IPS DF 6.9 (cell line): Measurements from ENCODE around the gene AK8.

Experiments
- DNase-seq: peaks from one replicate; pipeline ENCODE4 v3.0.0-alpha.2; 2013; ENCODE audit warnings: low read depth, low spot score
- H3K27ac ChIP-seq: one replicate; pipeline ENCODE4 v1.5.1; 2013; ENCODE audit warnings: low read length, control low read depth
- H3K27me3 ChIP-seq: 2 replicates; pipeline ENCODE4 v1.6.1; 2013; ENCODE audit warnings: mild to moderate bottlenecking, low read length; ENCODE audit not compliant: control insufficient read depth, insufficient read depth
- H3K36me3 ChIP-seq: 2 replicates; pipeline ENCODE4 v1.6.1; 2013; ENCODE audit warnings: low read length; ENCODE audit not compliant: control insufficient read depth, insufficient read depth
- H3K4me1 ChIP-seq: 2 replicates; pipeline ENCODE4 v1.6.1; 2013; ENCODE audit warnings: low read length; ENCODE audit not compliant: control insufficient read depth, insufficient read depth
- H3K4me3 ChIP-seq: 2 replicates; pipeline ENCODE4 v1.5.1; 2013; ENCODE audit warnings: mild to moderate bottlenecking, low read length
- H3K9me3 ChIP-seq: 2 replicates; pipeline ENCODE4 v1.6.1; 2013; ENCODE audit warnings: low read length, inconsistent platforms; ENCODE audit not compliant: control insufficient read depth, insufficient read depth
- WGBS: extraction: QIAGEN DNeasy Blood & Tissue Kit; methylation state at CpG from one replicate; pipeline ENCODE4 v1.1.7; 2013; ENCODE audit warnings: mixed read lengths, missing lambda C conversion rate; ENCODE audit not compliant: insufficient read length, insufficient coverage; 5-methylcytosine and 5-hydroxymethylcytosine counted together

The AK8 gene

DNA sequence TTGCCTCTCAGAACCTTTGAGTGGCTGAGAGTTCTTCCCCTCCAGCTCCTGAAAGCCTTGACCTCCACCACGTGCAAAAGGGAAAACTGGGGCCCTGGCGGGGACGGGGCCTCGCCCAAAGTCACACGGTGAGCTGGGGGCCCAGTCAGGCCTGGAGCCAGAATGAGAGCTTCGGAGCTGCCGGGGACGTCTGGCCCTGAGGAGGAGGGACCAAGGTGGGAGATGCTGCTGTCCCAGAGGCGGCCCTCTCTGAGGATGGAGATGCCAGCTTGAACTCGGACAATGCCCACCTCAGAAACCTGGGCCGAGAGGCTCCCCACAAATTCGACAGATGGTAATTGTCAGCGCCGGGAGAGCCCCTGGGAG lies 643 bp downstream of the AK8 start:
- peak overlapping the region; percentile 73; the same call in 1 of the 2 replicates for H3K4me3 ChIP-seq
- no peaks in the 10 kb centered on the region; the same call in 1 of the 2 replicates for H3K27me3 ChIP-seq
- WGBS = no CpG with 5 or more reads among the region's 14 CpGs
- H3K36me3 ChIP-seq = no peaks in the 10 kb centered on the region
- no peak overlapping the region for H3K27ac ChIP-seq
- H3K4me1 ChIP-seq = no peaks in the 10 kb centered on the region
- DNase-seq = no peak
- H3K9me3 ChIP-seq = no peaks in the 10 kb centered on the region

DNA sequence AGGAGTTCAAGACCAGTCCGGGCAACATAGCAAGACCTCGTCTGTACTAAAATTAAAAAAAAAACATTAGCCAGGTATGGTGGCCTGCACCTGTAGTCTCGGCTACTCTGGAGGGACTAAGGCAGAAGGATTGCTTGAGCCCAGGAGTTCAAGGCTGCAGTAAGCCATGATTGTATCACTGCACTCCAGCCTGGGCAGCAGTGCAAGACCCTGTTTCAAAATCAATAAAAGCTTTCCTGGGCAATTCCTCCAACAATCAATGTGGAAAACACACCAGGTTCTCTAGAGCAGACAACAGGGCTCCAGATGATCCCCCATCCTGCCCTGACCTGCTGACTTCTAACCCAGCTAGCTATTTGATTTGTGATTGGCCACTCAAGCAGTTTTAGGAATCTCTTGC lies 1.2 kb downstream of the AK8 start:
- Histone ChIP-seq H3K4me3 (no peak overlapping the region), H3K9me3 (no peaks in the 10 kb centered on the region), H3K36me3 (no peaks in the 10 kb centered on the region), H3K27ac (no peak overlapping the region), H3K27me3 (no peaks in the 10 kb centered on the region; the same call in 1 of the 2 replicates), H3K4me1 (no peaks in the 10 kb centered on the region)
- DNase-seq = no peak
- no CpG with 5 or more reads among the region's 3 CpGs for WGBS

DNA sequence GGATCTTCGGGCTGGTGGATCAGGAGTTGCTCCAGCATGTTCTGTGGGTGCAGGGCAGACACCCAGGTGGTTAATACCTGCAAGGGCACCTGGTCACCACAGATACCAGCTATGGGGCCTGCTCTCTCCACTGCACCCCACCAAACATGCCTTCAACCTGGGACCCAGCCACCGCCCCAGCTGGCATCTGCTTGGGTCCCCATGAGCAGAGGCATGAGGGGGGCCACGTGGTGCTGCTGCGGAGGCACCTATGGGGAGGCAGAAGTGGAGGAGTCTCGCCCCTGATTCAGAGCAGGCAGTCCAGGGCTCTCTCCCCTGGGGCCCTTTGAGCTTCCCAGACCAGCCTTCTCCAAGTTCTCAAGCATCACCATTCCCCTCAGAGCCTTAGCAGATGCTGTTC lies 2.9 kb downstream of the AK8 start:
- Histone ChIP-seq H3K4me3 (no peak overlapping the region), H3K27me3 (no peaks in the 10 kb centered on the region; the same call in 1 of the 2 replicates), H3K36me3 (no peaks in the 10 kb centered on the region), H3K27ac (no peak overlapping the region), H3K4me1 (no peaks in the 10 kb centered on the region), H3K9me3 (no peaks in the 10 kb centered on the region)
- DNase-seq = no peak
- no CpG with 5 or more reads among the region's 5 CpGs for WGBS

DNA sequence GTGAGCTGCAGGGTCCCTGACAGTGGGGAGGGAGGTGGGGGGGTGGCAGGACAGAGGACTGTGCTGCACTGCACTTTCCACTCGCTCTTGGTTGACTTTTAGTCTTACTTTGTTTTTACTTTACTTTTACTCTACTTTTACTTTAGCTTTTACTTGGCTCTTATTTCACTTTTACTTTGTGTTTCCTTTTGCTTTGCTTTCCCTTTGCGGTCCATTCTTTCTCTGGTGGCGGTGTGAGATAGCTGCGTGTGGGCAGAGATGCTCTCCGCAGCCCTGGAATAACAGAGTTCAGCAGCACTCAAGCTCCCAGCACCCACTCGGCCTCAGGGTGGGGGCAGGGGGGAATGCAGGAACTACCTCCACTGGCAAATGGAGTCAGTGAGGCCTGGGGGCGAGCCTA lies 4.7 kb downstream of the AK8 start:
- no peaks in the 10 kb centered on the region; the same call in 1 of the 2 replicates for H3K27me3 ChIP-seq
- no peak for DNase-seq
- no peaks in the 10 kb centered on the region for H3K4me1 ChIP-seq
- H3K36me3 ChIP-seq = no peaks in the 10 kb centered on the region
- H3K4me3 ChIP-seq = no peak overlapping the region
- no peaks in the 10 kb centered on the region for H3K9me3 ChIP-seq
- H3K27ac ChIP-seq = no peak overlapping the region
- WGBS = no CpG with 5 or more reads among the region's 7 CpGs

DNA sequence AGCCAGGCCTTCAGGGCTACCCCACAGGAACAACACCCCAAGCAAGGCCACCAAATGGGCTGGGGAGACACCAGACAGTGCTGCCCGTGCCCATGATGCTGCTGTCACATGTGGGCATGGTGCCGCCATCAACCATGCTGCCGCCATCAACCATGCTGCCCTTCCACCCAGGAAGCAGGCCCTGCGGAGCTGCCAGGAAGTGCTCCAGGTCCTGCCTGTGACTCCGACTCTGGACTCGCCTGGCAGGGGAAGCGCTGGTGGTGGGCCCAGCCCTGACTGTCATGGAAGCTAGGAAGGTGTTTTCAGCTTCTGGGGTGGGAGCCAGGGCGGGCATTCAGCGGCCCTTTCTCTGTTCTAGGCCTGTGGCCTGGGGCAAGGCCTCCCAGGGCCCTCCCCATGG lies 8.8 kb downstream of the AK8 start:
- Histone ChIP-seq H3K27ac (no peak overlapping the region), H3K27me3 (no peaks in the 10 kb centered on the region), H3K4me3 (no peak overlapping the region; the same call in 1 of the 2 replicates), H3K4me1 (peaks cover 3% of the 10 kb centered on the region; the same call in 1 of the 2 replicates), H3K36me3 (no peaks in the 10 kb centered on the region), H3K9me3 (no peaks in the 10 kb centered on the region)
- no CpG with 5 or more reads among the region's 9 CpGs for WGBS
- no peak for DNase-seq

DNA sequence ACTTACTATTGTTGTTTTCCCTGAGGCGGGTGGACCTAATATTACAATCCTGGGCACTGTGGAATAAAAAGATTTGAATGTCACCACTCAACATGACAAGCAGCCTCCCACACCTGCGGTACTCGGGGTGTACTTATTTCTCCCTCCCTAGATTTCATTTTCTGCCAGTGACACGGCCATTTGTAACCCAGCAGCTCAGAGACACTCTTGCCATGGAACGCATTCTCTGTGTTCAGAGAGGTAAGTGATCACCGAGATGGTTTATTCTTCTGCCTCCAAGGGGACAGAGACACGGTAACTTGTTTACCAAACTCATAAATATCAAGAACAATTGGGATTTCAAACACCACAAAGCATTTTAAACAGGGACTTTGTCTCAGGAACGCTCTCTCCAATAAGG lies 11.2 kb downstream of the AK8 start:
- H3K4me1 ChIP-seq = peaks cover 3% of the 10 kb centered on the region; the same call in 1 of the 2 replicates
- DNase-seq = no peak
- WGBS = no CpG with 5 or more reads among the region's 8 CpGs
- H3K4me3 ChIP-seq = no peak overlapping the region
- no peaks in the 10 kb centered on the region for H3K36me3 ChIP-seq
- no peak overlapping the region for H3K27ac ChIP-seq
- no peaks in the 10 kb centered on the region for H3K9me3 ChIP-seq
- H3K27me3 ChIP-seq = no peaks in the 10 kb centered on the region

DNA sequence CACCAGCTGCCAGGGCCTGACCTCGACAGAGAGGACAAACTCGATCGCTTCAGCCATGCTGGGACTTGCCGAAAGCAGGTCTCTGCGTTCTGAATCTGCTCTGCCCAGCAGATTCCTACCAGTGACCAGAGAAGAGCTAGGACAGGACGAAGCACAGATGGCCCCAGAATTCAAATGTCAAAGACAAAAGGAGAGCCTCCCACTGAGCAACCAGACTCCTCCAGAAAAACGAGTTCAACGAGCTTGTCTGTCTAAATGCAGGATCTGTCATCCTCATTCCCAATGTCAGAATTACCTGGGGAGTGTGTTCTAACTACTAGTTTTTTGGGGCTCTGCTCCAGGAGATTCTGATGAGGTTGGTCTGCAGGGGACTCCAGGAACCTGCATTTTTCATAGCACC lies 13.4 kb downstream of the AK8 start:
- no peaks in the 10 kb centered on the region for H3K36me3 ChIP-seq
- no peaks in the 10 kb centered on the region for H3K27me3 ChIP-seq
- no CpG with 5 or more reads among the region's 8 CpGs for WGBS
- H3K4me1 ChIP-seq = peaks cover 3% of the 10 kb centered on the region; the same call in 1 of the 2 replicates
- no peak for DNase-seq
- H3K4me3 ChIP-seq = no peak overlapping the region
- H3K9me3 ChIP-seq = no peaks in the 10 kb centered on the region
- no peak overlapping the region for H3K27ac ChIP-seq

DNA sequence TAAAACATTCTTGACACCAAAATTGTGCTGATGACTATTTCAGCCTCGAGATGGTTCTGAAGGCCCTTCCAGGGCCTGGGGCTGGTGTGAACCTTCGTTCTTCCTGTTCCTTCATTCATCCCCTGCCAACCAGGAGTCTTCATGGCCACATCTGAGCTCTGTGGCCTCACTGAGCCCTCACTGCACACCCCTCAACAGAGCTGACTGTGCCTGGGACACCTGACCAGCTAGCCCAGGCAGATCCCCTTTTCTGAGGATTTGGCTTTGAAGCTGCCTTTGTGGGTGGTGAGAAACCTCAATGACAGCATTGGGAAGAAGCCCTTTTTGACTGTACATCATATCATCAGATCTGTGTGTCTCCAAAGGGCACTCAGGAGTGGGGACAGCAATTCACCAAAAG lies 13.8 kb downstream of the AK8 start:
- no CpG with 5 or more reads among the region's 2 CpGs for WGBS
- no peak for DNase-seq
- no peaks in the 10 kb centered on the region for H3K9me3 ChIP-seq
- peaks cover 3% of the 10 kb centered on the region; the same call in 1 of the 2 replicates for H3K4me1 ChIP-seq
- no peaks in the 10 kb centered on the region for H3K36me3 ChIP-seq
- H3K4me3 ChIP-seq = no peak overlapping the region
- H3K27me3 ChIP-seq = no peaks in the 10 kb centered on the region
- H3K27ac ChIP-seq = no peak overlapping the region

DNA sequence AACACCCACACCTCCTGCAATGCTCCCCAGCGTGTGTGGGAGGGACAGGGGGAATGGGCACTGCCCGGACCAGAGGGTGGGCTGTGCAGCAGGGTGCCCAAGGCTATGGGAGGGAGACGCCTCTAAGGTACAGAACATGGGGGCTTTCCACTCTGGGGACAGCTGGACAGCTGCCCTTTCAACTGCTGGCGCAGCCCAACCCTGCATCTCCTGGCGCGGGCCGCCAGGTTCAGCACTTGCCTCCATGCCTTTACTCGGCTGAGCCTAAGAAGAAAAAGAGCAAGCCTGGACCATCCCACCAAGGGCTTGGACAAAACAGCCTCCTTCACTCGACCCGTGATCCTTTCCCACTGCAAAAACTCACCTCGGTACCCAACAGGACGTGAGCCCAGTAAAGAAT lies 15.0 kb downstream of the AK8 start:
- H3K36me3 ChIP-seq = no peaks in the 10 kb centered on the region
- WGBS = no CpG with 5 or more reads among the region's 12 CpGs

DNA sequence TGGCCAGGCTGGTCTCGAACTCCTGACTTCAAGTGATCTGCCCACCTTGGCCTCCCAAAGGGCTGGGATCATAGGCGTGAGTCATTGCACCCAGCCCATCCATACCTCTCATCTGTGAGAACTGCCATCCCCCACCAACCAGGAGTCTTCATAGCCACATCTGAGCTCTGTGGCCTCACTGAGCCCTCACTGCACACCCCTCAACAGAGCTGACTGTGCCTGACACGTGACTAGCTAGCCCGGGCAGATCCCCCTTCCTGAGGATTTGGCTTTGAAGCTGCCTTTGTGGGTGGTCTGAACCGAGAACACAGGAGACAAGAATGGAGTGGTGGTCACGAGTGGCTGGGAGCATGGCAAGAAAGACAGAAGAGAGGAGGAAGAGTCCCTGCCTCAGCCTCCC lies 15.6 kb downstream of the AK8 start:
- no CpG with 5 or more reads among the region's 6 CpGs for WGBS

More for the DNA sequence above, 15.0 kb downstream of the AK8 start:
- Histone ChIP-seq H3K27ac (no peak overlapping the region), H3K4me3 (no peak overlapping the region), H3K4me1 (peaks cover 3% of the 10 kb centered on the region), H3K9me3 (no peaks in the 10 kb centered on the region), H3K27me3 (no peaks in the 10 kb centered on the region)
- DNase-seq = no peak

DNA sequence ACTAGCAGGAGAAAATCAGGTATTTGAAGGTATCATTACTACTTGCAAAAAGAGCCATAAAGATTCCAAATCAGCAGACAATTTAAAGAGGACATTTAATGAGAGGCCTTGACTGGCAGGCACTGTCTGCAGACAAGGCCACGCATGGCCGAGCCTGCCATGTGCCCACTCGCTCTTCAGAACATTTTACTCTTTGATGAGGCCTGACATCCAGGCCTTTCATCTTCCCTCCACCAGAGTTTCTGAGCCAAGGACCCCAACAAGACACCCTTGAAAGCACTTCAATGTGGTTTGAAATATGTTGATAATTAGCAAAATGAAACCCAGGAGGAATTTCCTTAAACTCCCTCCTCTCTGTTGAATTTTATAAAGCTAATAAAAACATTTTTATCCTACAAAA lies 16.4 kb downstream of the AK8 start:
- WGBS = no CpG with 5 or more reads among the region's 3 CpGs
- Histone ChIP-seq H3K4me1 (peaks cover 12% of the 10 kb centered on the region), H3K36me3 (no peaks in the 10 kb centered on the region), H3K27me3 (no peaks in the 10 kb centered on the region), H3K27ac (no peak overlapping the region), H3K9me3 (no peaks in the 10 kb centered on the region), H3K4me3 (no peak overlapping the region)
- DNase-seq = no peak

More for the DNA sequence above, 15.6 kb downstream of the AK8 start:
- peaks cover 8% of the 10 kb centered on the region for H3K4me1 ChIP-seq
- H3K27ac ChIP-seq = no peak overlapping the region
- H3K4me3 ChIP-seq = no peak overlapping the region
- no peak for DNase-seq
- H3K9me3 ChIP-seq = no peaks in the 10 kb centered on the region
- H3K27me3 ChIP-seq = no peaks in the 10 kb centered on the region
- no peaks in the 10 kb centered on the region for H3K36me3 ChIP-seq
